Psoas muscle (tissue), 8 donors: ENCODE data around the gene KIF22. TPM values are rescaled to one million over a fixed set of nuclear protein-coding genes. Genes with fewer than 3 reads are reported as not detected.

Experiments
- ATAC-seq, 4 donors: fragments of 200-7000 bp; cut with Tn5 transposase; one replicate each; pipeline ENCODE4 v1.9.1; 2020; ENCODE audit warnings: moderate library complexity in 3 of 4, mild to moderate bottlenecking in 2 of 4
- DNase-seq, 2 donors: peaks; one replicate each; pipeline ENCODE4 v3.0.0-alpha.2; 2020
- H3K27ac ChIP-seq: fragments of 200-600 bp; one replicate; pipeline ENCODE4 v1.8.0; 2022
- H3K27me3 ChIP-seq, 3 donors: fragments of 200-600 bp in 1 of 3; one replicate each; pipeline versions ENCODE4 v1.6.1 to v1.8.0; 2013 to 2022; ENCODE audit warnings: low read length in 2 of 3, mild to moderate bottlenecking in 2 of 3, moderate library complexity in 1 of 3; ENCODE audit not compliant: insufficient read depth in 3 of 3
- H3K36me3 ChIP-seq, 2 donors: fragments of 200-600 bp in 1 of 2; one replicate each; pipeline versions ENCODE4 v1.6.1 to v1.8.0; 2013 to 2022; ENCODE audit warnings: low read depth in 1 of 2, mild to moderate bottlenecking in 1 of 2, moderate library complexity in 1 of 2; ENCODE audit not compliant: insufficient read depth in 1 of 2
- H3K4me1 ChIP-seq: fragments of 200-600 bp; one replicate; pipeline ENCODE4 v1.8.0; 2022
- H3K4me3 ChIP-seq: fragments of 200-600 bp; one replicate; pipeline ENCODE4 v1.8.0; 2022; ENCODE audit warnings: mild to moderate bottlenecking
- H3K9me3 ChIP-seq: fragments of 200-600 bp; one replicate; pipeline ENCODE4 v1.8.0; 2022
- CTCF ChIP-seq: fragments of 200-600 bp; IDR thresholded peaks from one replicate; pipeline ENCODE4 v1.8.0; 2022; ENCODE audit warnings: antibody characterized with exemption
- WGBS, 3 donors: extraction: QIAGEN DNeasy Blood & Tissue Kit; methylation state at CpG; one replicate each; pipeline versions ENCODE4 v1.1.6 to v1.1.7; 2013; 5-methylcytosine and 5-hydroxymethylcytosine counted together
- intact Hi-C, 2 donors: fragments of 100-400 bp; cut with DNase I; formaldehyde crosslinking; loops; one replicate each; pipeline versions ENCODE4 v1.11.0 to v1.14.2; 2022
- polyA plus RNA-seq, 3 donors: library from polyadenylated mRNA; stranded (reverse); fragments of 200-250 nt; gene quantifications; one replicate each; pipeline ENCODE4 v1.2.3, GENCODE V29; 2013
- total RNA-seq, 4 donors: library from RNA; stranded (reverse); fragmentation: NEBNext Ultra II Directional in 2 of 4; extraction: Animal tissue kit (Norgen Biotek cat#: 25700) in 2 of 4; gene quantifications; one replicate each; pipeline versions ENCODE4 v1.2.1 to v1.2.4, GENCODE V29; 2021 to 2023
- donor health status: healthy with polysubstance abuse.
- donor health status: DM: no; HTN: no; CAD: no; lungs with moderate emphysema.
- donor health status: Bipolar disorder and iron deficiency.
- donor health status: healthy.
- donor health status: DM: yes; HTN: yes; CAD: no.
- donor health status: DM: no; HTN: no; CAD: no.
- donor health status: DM: no; HTN: no; CAD: no.
- donor health status: DM: yes; HTN: yes; CAD: no.

KIF22 gene
- total and polyA plus RNA-seq, 7 donors = 12.6 to 23.8 (median 15.4) TPM

GRCh38 chr16:29842732-29843346 lies 52.3 kb downstream of the KIF22 start:
- ATAC-seq (no peak), DNase-seq (no peak)
- Histone ChIP-seq H3K4me3 (no peak overlapping the region), H3K4me1 (no peaks in the 10 kb centered on the region), H3K27me3 (no peaks in the 10 kb centered on the region), H3K27ac (no peak overlapping the region), H3K9me3 (no peaks in the 10 kb centered on the region), H3K36me3 (peaks cover 0 to 87% of the 10 kb centered on the region in 2 donors)
- WGBS, 3 donors = 84 to 96% (median 91%) methylated on average over 9 of the region's 9 CpGs
- intact Hi-C loops = no loop called here
- no peak for TF ChIP-seq CTCF

GRCh38 chr16:29843931-29844330 lies 53.4 kb downstream of the KIF22 start:
- Histone ChIP-seq H3K36me3 (peaks cover 0 to 78% of the 10 kb centered on the region in 2 donors), H3K4me1 (no peaks in the 10 kb centered on the region), H3K4me3 (no peak overlapping the region), H3K27ac (no peak overlapping the region), H3K9me3 (no peaks in the 10 kb centered on the region), H3K27me3 (no peaks in the 10 kb centered on the region)
- DNase-seq (no peak), ATAC-seq (no peak)
- WGBS, 3 donors = 86 to 89% (median 87%) methylated on average over 8 of the region's 8 CpGs
- intact Hi-C loops = no loop called here
- TF ChIP-seq CTCF = no peak

- 85 to 91% (median 86%) methylated on average over 25 to 28 of the region's 28 CpGs for WGBS, 3 donors
- H3K27ac ChIP-seq = no peak overlapping the region
- H3K4me3 ChIP-seq = no peak overlapping the region
- no peaks in the 10 kb centered on the region for H3K4me1 ChIP-seq
- H3K27me3 ChIP-seq = no peaks in the 10 kb centered on the region
- intact Hi-C loops = loop anchor here in 1 of 2 donors (5.0 kb wide), 1 partner anchor 142 kb away; no protein-coding TSS in a partner anchor
- peaks cover 0 to 72% of the 10 kb centered on the region in 2 donors for H3K36me3 ChIP-seq
- no peak for TF ChIP-seq CTCF
- ATAC-seq (peak in 1 of 4 donors; percentile 26), DNase-seq (peak; percentile 56 to 65)
- H3K9me3 ChIP-seq = no peaks in the 10 kb centered on the region
Observed at GRCh38 chr16:29844575-29845331, 54.2 kb downstream of the KIF22 start.

- H3K27ac ChIP-seq = no peak overlapping the region
- H3K27me3 ChIP-seq = no peaks in the 10 kb centered on the region
- ATAC-seq = no peak
- no peak for DNase-seq
- H3K4me1 ChIP-seq = no peaks in the 10 kb centered on the region
- TF ChIP-seq CTCF = no peak
- peaks cover 0 to 64% of the 10 kb centered on the region in 2 donors for H3K36me3 ChIP-seq
- WGBS, 3 donors = 93 to 94% (median 93%) methylated on average over 18 of the region's 18 CpGs
- intact Hi-C loops = loop anchor here in 1 of 2 donors (5.0 kb wide), 1 partner anchor 143 kb away; no protein-coding TSS in a partner anchor
- no peak overlapping the region for H3K4me3 ChIP-seq
- H3K9me3 ChIP-seq = no peaks in the 10 kb centered on the region
Observed at GRCh38 chr16:29845656-29846055, 55.1 kb downstream of the KIF22 start.
